NCI-H1436 treated with DMSO at 0.1 percent for 48 hours (cell line): Measurements from ENCODE around the gene SCIN.
"Not testable (repeated sequence)": the region's sequence is repeated elsewhere in the genome, so short reads cannot be mapped to it uniquely, and the experiment has no call there.

Experiments
- DNase-seq: peaks from one replicate; lab custom pipeline; 2025; lab: John Stamatoyannopoulos, UW

SCIN gene

DNA sequence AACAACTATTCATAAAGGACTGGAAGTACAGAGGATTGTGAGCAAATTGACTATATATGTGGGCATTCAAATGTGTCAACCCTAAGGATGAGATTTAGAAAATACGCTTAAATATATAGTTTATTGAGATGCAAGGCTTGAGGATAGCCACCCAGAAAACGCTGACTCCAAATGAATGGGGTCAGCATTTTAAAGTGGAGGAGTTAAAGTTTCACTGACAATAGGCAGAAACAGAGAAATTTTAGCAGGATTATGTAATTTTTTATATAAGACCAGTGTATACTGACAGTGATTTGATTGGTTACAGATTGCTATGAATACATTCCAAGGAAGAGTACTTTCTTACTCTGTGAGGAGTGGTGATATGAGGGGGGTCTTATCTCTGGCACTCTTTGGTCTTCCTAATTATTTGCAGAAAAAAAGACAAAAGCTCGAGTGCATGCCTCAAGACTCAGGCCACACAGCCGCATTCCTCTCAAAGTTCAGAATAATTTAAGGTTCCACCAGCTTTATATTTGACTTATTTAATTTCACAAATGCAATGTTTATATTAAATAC, 78.3 kb downstream of the SCIN start:
- DNase-seq = no peak

DNA sequence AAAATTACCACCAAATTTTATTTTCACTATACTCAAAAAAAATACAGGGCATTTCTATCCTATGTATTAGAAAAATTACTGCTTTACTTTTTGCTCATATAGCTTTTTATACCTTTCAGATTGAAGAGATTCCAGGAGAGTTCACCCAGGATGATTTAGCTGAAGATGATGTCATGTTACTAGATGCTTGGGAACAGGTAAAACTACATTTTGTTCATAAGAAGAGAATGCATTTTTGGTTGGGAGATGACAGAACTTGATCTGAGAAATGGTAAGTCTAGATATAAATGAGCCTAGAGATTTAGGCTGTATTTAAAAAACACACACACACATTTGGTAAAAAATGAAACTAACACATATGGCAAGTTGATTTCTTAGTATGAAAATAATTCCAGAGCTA, 78.8 kb downstream of the SCIN start:
- DNase-seq = no peak

DNA sequence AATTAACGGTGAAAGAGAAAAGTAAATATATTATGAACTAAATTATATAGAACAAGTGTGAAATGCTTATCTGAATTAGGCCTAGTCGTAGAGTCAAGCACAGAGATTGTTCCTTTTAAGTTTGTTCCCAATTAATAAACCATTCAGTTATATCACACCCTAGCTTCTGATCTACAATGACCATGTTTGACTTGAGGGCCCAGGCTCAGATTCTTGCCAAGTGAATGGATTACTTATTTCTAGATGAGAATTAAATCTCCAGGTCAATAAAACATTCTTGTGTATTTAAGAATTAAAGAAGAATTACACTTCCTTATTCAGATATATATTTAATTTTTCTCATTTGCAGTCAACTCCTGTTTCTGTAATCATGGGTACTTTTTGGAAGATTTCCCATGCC, 79.6 kb downstream of the SCIN start:
- no peak for DNase-seq

DNA sequence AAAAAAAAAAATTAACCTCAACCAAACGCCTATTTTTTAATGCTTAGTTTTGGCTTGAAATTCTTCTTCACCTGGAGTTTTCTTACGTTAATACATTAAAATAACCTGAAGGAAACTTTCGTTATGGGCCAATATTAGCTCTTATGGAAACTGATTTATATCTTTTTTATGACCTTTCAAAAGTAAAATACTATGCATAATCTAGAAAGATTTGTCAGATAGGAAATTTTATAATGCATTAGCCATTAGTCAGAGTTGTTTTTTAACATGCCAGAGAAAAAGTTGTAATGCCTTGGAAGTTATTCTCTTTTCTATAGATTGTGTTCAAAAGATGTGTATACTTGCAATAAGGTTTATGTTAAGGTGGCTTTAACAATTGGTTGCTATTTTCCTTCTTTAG, 82.6 kb downstream of the SCIN start:
- no peak for DNase-seq

DNA sequence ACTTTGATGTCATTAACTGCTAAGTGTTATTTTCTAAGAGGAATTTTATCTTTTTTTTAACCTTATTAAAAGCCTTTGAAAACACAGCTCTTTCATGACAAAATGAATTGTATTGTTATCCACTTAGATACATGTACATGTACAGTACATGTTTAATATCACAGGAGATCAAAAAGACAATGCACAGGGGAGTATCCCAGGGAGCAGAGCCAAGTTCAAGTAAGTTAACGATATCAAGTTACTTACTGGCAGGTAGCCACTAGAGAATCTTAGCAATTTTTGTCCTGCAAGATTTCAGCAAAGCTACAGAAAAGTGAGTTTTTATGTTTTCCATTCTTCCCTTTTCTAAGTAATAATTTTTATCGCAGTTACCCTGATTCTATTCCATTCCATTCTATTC, 83.0 kb downstream of the SCIN start:
- no peak for DNase-seq

DNA sequence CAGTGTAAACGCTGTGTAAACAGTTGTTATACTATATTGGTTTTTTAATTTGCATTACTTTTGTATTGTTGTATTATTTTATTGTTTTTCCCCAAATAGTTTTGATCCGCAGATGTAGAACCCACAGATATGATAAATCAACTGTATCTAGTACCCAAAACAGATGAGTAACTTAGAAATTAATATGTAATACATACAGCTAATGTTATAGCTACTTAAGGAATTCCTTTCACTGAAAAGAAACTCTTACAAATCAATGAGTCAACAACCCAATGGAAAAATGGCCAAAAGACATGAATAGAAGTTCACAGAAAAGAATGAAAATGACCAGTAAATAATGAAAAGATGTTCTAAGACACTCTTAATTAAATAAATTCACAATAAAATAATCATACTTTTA, 84.6 kb downstream of the SCIN start:
- no peak for DNase-seq

DNA sequence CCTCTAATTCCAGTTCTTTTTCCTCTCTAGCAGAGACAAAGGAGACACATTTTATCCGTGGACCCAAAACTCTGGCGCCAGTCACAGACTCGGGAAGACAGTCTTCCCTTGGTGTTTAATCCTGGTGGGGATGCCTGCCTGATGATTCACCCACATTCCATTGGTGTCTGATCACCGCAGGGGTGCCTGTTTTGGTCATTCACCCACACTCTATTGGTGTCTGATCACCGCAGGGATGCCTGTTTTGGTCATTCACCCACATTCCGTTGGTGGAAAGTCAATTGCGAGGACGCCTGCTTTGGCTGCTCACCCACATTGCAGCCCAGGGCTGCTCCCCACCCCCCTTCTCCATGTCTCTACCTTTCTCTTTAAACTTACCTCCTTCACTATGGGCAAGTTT, 89.9 kb downstream of the SCIN start:
- DNase-seq = not testable (repeated sequence)

DNA sequence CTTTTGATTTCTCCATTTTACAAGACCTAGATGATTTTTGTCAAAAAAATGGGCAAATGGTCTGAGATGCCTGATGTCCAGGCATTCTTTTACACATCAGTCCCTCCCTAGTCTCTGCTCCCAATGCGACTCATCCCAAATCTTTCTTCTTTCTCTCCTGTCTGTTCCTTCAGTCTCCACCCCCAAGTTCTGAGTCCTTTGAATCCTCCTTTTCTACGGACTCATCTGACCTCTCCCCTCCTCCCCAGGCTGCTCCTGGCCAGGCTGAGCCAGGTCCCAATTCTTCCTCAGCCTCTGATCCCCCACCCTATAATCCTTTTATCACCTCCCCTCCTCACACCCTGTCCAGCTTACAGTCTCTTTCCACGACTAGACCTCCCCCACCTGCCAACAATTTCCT, 90.5 kb downstream of the SCIN start:
- not testable (repeated sequence) for DNase-seq

DNA sequence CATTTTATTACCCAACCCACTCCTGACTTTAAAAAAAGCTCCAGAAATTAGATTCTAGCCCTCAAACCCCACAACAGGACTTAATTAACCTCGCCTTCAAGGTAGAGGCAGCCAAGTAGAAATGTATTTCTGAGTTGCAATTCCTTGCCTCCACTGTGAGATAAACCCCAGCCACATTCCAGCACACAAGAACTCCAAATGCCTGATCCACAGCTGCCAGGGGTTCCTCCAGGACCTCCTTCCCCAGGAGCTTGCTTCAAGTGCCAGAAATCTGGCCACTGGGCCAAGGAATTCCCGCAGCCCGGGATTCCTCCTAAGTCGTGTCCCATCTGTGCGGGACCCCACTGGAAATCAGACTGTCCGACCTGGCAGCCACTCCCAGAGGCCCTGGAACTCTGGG, 91.1 kb downstream of the SCIN start:
- DNase-seq = no peak

DNA sequence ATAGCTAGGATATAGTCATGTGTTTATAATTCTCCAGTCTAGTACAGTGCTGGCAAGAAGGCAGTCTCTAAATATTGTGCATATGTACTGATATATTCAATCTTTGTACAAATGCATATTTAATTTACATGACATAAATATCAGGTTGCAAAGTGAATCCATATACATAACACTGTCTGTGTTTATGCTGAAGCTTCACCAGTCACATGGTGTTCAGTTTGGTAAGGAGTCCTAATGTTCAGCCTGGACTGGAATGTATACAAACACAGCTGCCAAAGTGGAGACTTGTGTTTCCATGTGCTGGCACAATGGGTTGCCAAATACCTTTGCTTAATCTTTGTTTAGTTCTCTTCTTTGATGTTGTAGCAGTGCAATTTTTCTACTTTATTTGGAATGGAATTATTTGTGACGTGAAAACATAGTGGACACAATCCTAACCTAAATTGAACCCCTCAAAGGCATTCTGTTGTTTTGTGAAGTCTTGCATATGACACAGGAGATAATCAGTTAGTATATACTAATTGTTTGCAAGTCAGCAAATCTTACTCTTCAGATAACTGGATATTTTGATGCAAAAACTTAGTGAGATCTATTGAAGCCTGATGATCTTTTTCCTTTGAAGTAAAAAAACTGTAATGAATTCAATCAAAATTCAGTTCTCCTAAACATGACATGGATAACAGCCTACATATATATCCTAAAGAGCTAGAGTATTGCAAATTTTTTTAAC, 99.6 kb downstream of the SCIN start:
- no peak for DNase-seq

DNA sequence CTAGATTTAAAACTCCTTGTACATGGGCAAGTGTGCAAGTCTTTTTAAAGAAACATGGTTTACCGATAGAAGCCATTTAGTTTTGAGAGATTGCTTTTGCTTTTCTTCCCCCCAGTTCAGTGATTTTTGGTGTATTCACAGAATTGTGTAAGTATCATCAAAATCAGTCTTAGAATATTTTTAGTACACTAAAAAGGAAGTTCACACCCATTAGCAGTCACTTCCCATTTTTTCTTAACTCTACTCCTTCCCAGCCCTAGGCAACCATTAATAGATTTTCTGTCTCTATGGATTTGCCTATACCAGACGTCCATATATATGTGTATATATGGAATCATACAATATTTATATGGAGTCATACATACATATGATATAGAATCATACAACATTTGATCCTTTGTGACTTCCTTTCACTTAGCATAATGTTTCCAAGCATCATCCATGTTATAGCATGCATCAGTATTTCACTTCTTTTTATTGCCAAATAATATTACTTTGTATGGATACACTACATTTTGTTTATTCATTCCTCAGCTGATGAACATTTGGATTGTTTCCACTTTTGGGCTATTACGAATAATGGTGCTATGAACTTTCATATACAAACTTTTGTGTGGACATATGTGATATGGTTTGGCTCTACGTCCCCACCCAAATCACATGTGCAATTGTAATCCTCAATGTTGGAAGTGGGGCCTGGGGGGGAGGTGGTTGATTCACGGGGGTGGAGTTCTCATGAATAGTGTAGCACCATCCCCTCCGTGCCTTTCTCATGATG, 100.4 kb downstream of the SCIN start:
- no peak for DNase-seq

DNA sequence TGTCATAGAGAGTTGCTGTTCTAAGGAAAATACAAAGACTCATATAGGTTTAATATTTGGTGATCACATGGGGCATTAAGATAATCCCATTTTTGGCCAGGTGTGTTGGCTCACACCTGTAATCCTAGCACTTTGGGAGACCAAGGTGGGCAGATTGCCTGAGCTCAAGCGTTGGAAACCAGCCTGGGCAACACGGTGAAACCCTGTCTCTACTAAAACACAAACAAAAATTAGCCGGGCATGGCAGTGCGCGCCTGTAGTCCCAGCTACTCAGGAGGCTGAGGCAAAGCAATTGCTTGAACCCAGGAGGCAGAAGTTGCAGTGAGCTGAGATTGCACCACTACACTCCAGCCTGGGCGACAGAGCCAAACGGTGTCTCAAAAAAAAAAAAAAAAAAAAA, 102.9 kb downstream of the SCIN start:
- DNase-seq = not testable (repeated sequence)

DNA sequence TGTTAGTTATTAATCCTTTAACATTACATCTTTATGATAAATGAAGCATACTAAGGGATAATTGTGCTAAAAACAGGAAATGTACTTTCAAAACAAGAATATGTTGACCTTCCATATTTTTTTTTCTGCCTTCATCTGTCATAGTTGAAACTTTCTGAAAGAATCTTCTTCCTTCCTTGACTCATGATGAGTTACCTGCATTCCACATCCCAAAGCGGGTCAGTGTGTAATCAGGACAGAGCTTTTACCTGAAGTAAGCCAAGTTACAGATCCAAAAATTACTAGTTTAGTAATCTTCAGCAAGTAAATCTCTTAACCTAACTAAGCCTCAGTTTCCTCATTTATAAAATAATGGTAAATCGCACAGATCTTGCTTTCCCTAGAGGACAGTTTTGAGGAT, 103.5 kb downstream of the SCIN start:
- DNase-seq = no peak

DNA sequence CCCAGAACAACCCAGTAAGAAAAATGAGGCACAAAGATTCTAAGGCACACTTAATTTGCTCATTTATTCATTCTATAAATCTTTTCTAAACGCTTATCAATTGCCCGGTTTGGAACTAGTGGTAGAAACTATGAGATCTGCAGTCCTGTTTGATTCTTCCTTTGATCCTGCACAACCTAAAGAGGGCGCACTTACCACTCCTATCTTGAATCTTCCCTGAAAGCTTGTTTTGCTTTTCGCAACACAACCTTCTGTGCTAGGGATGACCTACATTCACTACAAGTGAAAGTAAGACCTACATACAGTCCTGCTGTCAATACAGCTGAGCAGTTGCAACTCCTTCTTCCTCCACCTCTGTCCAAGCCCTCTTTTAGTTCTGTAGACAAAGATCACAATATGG, 104.3 kb downstream of the SCIN start:
- DNase-seq = no peak

DNA sequence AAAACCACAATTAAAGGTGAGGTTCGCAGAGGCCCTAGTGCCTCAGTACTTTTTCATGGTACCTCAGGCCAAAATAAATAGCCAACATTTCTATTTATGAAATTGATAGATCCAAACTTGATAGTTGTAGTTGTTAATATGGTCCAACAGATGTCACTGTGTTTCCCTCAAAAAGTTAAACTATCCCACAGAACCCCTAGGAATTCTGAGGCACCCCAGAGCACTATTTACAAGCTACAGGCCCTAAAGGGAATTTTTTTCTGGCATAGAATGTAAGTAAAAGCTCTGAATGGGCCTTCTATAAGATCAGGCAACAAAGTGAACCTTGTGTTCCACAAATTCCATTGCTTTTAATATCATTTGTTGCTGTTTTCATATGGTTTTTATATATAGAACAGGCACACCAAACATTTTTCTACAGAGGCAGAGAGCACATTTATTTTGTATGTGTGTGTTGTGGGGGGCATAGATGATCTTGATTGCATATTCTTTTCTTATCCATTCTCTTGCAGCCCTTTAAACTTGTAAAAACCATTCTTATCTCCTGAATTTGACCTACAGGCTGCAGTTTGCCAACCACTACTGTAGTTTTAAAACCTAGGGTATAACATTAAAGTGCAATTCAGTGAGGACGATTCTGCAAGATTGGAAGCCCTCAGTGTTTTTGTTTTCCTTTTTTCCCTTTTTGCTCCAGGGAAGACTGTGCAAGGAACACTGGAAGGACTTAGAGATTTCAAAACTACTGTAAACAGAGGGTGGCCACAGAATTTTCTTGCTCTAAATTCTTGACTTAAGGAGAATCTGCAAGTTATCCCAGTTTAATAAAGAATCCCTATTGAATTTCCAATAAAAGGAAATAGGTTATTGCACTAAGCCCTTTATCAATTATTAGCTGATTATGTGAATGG, 113.4 kb downstream of the SCIN start:
- no peak for DNase-seq

DNA sequence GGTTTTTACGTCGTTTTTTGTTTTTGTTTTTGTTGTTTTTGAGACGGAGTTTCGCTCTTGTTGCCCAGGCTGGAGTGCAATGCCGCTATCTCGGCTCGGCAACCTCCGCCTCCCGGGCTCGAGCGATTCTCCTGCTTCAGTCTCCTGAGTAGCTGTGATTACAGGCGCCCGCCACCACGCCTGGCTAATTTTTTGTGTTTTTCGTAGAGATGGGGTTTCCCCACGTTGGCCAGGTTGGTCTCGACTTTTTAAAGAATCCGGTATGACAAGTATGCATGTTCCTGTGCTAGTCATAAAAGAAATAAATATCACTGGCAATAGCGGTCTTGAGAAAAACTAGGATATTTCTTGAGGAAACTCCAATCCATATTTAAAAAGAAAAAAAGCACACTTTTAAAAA, 114.2 kb downstream of the SCIN start:
- DNase-seq = no peak

DNA sequence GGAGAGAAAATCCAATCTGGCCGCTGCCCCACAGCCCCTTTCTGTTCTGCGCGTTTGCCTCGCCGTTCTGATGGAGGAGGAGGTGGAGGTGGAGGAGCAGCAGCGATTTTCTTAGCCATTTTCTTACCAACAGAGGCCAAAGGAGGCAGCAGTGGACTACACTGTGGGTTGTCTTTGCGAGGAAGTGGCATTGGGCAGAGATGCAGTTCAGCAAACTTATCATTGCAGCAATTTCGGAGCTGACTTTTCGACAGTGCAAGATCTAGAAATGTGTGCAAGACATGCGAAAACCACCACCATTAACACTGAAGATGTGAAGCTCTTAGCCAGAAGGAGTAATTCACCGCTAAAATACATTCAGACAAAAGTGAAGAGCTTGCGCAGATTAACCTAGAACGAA, 115.0 kb downstream of the SCIN start:
- DNase-seq = no peak

DNA sequence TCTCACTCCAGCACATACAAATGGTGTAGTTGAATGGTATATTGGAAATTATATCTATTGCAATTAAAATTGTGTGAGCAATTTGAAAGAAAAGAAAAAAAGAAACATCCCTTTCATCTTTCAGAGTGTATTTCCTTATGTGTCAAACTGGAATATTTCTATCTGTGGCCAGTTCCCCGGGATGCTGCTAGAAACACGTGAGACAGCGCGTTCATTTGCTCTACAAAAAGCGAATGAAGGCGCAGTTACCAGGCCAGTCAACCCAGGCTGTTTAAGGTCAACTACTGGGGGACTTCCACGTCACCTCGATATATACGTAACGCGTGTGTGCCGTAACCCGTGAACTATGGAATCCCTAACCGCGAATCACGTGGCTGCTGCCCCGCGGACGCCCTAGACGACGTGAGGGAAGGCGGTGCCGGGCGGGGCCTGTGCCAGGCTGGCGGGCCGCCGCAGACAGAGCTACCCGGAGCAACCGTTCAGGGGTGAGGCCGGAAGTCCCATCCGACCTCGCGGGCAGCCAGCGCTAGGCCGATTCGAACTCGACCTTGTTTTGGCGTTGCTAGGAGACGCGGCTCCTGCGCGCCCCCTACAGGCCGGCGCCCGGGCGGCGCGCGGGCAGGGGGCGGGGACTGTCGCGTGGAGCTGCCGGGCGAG, 115.8 kb downstream of the SCIN start:
- peak; percentile 75 for DNase-seq

DNA sequence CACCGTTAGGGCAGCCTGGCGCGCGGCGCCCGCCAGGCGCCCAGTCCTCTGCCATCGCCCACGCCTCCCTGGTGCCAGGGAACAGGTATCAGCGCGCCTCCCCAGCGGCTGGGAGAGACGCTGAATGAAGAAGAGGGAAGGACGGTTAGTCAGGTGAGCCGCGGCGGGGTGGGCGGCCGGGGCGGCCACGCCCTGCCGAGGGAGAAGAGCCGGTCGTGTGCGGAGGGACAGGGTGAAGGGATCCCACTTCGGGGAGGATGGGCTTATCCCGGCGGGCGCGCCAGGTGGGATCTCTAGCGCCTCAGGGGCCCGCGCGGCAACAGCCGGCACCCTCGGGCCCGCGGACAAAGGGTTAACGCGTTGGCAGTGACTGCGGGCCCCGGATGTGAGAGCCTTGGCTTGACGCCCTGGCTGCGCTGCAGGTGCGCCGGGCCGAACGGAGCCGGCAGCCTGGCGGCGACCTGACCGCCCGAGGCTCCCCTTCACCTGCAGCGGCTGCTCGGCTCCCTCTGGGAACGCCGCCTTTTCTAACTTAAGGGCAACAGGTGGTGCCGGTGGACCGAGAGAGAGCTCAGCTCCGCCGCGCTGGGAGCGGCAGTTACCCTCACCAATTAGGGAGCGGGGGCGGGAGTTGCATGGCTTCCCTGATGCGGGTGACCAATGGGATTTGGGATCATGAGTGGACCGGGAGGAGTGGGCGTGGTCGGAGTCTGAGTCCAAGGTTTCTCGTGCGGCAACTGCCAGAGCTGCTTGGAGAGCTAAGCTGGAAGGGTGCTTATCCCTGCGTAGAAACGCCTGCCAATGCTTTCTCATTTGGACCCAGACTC, 116.6 kb downstream of the SCIN start, which contains the start of gene ARL4A:
Gene ARL4A (plus strand): TSS at position 743 of the 827 bp plus-strand sequence. CDS start 622 bp downstream, outside the sequence.
- DNase-seq = peak; percentile 93

DNA sequence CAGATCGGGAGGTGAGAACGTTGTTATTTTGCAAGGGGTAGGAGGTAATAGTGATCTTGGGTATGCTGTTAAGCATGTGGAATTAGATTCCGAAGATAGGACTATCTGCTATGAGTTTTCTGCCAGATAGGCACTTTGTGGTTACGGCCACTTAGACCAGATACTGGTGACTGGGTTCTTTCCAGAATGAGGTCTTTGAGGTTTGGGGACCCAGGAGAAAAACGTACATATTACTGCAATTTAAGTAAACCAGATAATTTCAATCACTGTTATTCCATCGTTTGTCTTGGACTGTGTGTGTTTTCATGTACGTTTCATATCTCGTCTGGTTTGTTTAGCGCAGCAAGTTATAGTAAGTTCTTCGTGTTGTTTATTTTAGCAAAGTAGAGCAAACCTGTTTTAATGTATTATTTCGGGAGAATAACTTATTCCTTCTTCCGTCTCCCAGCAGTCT, 117.2 kb downstream of the SCIN start:
- no peak for DNase-seq
